ENCODE measurements around the gene CCL2.

- TF ChIP-seq, protein P1, sequence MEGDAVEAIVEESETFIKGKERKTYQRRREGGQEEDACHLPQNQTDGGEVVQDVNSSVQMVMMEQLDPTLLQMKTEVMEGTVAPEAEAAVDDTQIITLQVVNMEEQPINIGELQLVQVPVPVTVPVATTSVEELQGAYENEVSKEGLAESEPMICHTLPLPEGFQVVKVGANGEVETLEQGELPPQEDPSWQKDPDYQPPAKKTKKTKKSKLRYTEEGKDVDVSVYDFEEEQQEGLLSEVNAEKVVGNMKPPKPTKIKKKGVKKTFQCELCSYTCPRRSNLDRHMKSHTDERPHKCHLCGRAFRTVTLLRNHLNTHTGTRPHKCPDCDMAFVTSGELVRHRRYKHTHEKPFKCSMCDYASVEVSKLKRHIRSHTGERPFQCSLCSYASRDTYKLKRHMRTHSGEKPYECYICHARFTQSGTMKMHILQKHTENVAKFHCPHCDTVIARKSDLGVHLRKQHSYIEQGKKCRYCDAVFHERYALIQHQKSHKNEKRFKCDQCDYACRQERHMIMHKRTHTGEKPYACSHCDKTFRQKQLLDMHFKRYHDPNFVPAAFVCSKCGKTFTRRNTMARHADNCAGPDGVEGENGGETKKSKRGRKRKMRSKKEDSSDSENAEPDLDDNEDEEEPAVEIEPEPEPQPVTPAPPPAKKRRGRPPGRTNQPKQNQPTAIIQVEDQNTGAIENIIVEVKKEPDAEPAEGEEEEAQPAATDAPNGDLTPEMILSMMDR (IDR thresholded peaks at IDR 0.05 in 2 of 3, conservative IDR thresholded peaks at IDR 0.05 in 1 of 3; ENCODE audit: borderline replicate concordance in 1 of 3, insufficient read depth in 1 of 3, low read depth in 2 of 3, low read length in 2 of 3): no peak
- TF ChIP-seq CEBPB (IDR thresholded peaks at IDR 0.05; ENCODE audit: low read depth) (no peak), ZFX (IDR thresholded peaks at IDR 0.05) (no peak), POLR2A (IDR thresholded peaks at IDR 0.05; ENCODE audit: borderline replicate concordance, extremely low read depth, insufficient read depth, insufficient read length) (no peak), EZH2 (IDR thresholded peaks at IDR 0.05) (no peak), SRF (IDR thresholded peaks at IDR 0.05; ENCODE audit: low read depth) (no peak), POLR2AphosphoS5 (IDR thresholded peaks at IDR 0.05; ENCODE audit: low read depth, low read length) (no peak), ZNF274 (IDR thresholded peaks at IDR 0.05; ENCODE audit: low read depth, low read length) (no peak), TCF7L2 (IDR thresholded peaks at IDR 0.05; ENCODE audit: borderline replicate concordance, extremely low read depth, insufficient read depth, insufficient read length) (no peak), YY1 (IDR thresholded peaks at IDR 0.05; ENCODE audit: extremely low read depth, insufficient replicate concordance, low read depth, low read length) (no peak)
- TF ChIP-seq, protein P2, sequence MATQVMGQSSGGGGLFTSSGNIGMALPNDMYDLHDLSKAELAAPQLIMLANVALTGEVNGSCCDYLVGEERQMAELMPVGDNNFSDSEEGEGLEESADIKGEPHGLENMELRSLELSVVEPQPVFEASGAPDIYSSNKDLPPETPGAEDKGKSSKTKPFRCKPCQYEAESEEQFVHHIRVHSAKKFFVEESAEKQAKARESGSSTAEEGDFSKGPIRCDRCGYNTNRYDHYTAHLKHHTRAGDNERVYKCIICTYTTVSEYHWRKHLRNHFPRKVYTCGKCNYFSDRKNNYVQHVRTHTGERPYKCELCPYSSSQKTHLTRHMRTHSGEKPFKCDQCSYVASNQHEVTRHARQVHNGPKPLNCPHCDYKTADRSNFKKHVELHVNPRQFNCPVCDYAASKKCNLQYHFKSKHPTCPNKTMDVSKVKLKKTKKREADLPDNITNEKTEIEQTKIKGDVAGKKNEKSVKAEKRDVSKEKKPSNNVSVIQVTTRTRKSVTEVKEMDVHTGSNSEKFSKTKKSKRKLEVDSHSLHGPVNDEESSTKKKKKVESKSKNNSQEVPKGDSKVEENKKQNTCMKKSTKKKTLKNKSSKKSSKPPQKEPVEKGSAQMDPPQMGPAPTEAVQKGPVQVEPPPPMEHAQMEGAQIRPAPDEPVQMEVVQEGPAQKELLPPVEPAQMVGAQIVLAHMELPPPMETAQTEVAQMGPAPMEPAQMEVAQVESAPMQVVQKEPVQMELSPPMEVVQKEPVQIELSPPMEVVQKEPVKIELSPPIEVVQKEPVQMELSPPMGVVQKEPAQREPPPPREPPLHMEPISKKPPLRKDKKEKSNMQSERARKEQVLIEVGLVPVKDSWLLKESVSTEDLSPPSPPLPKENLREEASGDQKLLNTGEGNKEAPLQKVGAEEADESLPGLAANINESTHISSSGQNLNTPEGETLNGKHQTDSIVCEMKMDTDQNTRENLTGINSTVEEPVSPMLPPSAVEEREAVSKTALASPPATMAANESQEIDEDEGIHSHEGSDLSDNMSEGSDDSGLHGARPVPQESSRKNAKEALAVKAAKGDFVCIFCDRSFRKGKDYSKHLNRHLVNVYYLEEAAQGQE (IDR thresholded peaks at IDR 0.05; ENCODE audit: low read depth): no peak
- TF ChIP-seq, protein P3, sequence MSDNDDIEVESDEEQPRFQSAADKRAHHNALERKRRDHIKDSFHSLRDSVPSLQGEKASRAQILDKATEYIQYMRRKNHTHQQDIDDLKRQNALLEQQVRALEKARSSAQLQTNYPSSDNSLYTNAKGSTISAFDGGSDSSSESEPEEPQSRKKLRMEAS (IDR thresholded peaks at IDR 0.05): no peak
These were observed 24.7 kb upstream of the CCL2 start for GRCh38 chr17:34230342-34230741.

All from HCT116 (cell line).